Astrocyte (in vitro differentiated cells and primary cell): Measurements from ENCODE around the gene HIVEP2.

Source experiments
- CTCF ChIP-seq: IDR thresholded peaks from 2 replicates; pipeline ENCODE4 v1.5.1; 2011; ENCODE audit warnings: low read depth, mild to moderate bottlenecking, inconsistent platforms, low read length, moderate library complexity; ENCODE audit not compliant: insufficient read depth
- EZH2 ChIP-seq: IDR thresholded peaks from 2 replicates; pipeline ENCODE4 v1.6.1; 2012; ENCODE audit warnings: mild to moderate bottlenecking, low read length, inconsistent platforms; ENCODE audit not compliant: insufficient read depth

- TF ChIP-seq CTCF, result no peak
- no peak for TF ChIP-seq EZH2
Measured at GRCh38 chr6:142725024-142725770, 219.8 kb downstream of the HIVEP2 start.
